HG02943 (cell line): ENCODE data around the gene DNAJB5.

Experiments used
- ATAC-seq: cut with Tn5 transposase; IDR thresholded peaks from one replicate; pipeline ENCODE4 v1.9.1; 2021; ENCODE audit warnings: mild to moderate bottlenecking, low read depth, moderate library complexity; ENCODE audit not compliant: unreplicated experiment

The DNAJB5 gene

GRCh38 chr9:35044071-35044470 is 54.5 kb downstream of the DNAJB5 start:
- no peak for ATAC-seq
